Urinary bladder (tissue), 4 donors: ENCODE results near the gene CACNA1S. TPM values are rescaled to one million over a fixed set of nuclear protein-coding genes. Genes with fewer than 3 reads are reported as not detected.

Experiments used
- DNase-seq: peaks from one replicate; pipeline ENCODE4 v3.0.0-alpha.2; 2015; ENCODE audit errors: extremely low spot score
- H3K27ac ChIP-seq: one replicate; pipeline ENCODE4 v1.5.1; 2013; ENCODE audit warnings: low read depth, mild to moderate bottlenecking, moderate library complexity
- H3K36me3 ChIP-seq: one replicate; pipeline ENCODE4 v1.6.1; 2013; ENCODE audit warnings: mild to moderate bottlenecking, moderate library complexity; ENCODE audit not compliant: insufficient read depth
- H3K4me1 ChIP-seq: one replicate; pipeline ENCODE4 v1.6.1; 2013; ENCODE audit warnings: mild to moderate bottlenecking, moderate library complexity; ENCODE audit not compliant: insufficient read depth
- H3K4me3 ChIP-seq: one replicate; pipeline ENCODE4 v1.5.1; 2013; ENCODE audit warnings: low read depth, low read length
- WGBS: extraction: QIAGEN DNeasy Blood & Tissue Kit; methylation state at CpG from one replicate; pipeline ENCODE4 v1.1.7; 2013; 5-methylcytosine and 5-hydroxymethylcytosine counted together
- polyA plus RNA-seq: library from polyadenylated mRNA; stranded (reverse); fragments of 200-250 nt; gene quantifications from one replicate; pipeline ENCODE4 v1.2.3, GENCODE V29; 2013
- total RNA-seq: library from RNA; depleted of rRNA; stranded (reverse); fragments of >200 nt; gene quantifications from one replicate; pipeline ENCODE4 v1.2.3, GENCODE V29; 2014
- donor health status: healthy with polysubstance abuse.
- donor health status: healthy.

Gene CACNA1S
- total and polyA plus RNA-seq, 2 donors: 1.9 TPM; not detected in 1

- DNase-seq: no peak
- H3K27ac ChIP-seq: no peak overlapping the region
- H3K36me3 ChIP-seq: no peaks in the 10 kb centered on the region
Observed at GRCh38 chr1:201143726-201144635, 31.8 kb upstream of the CACNA1S start.

GRCh38 chr1:201142849-201143725 lies 30.9 kb upstream of the CACNA1S start:
- Histone ChIP-seq H3K36me3 (no peaks in the 10 kb centered on the region), H3K4me1 (no peaks in the 10 kb centered on the region), H3K27ac (no peak overlapping the region), H3K4me3 (no peak overlapping the region)
- no peak for DNase-seq
- 90% methylated on average over 16 of the region's 16 CpGs for WGBS

More at GRCh38 chr1:201143726-201144635, 31.8 kb upstream of the CACNA1S start:
- H3K4me1 ChIP-seq: no peaks in the 10 kb centered on the region
- no peak overlapping the region for H3K4me3 ChIP-seq
- 90% methylated on average over 18 of the region's 18 CpGs for WGBS

- DNase-seq: no peak
- WGBS: 82% methylated on average over 16 of the region's 16 CpGs
- Histone ChIP-seq H3K36me3 (no peaks in the 10 kb centered on the region), H3K4me3 (no peak overlapping the region), H3K27ac (no peak overlapping the region), H3K4me1 (no peaks in the 10 kb centered on the region)
Observed at GRCh38 chr1:201142011-201142848, 30.0 kb upstream of the CACNA1S start.

GRCh38 chr1:201141418-201141817 lies 29.2 kb upstream of the CACNA1S start:
- no peaks in the 10 kb centered on the region for H3K36me3 ChIP-seq
- no peak for DNase-seq
- no peaks in the 10 kb centered on the region for H3K4me1 ChIP-seq
- WGBS: 97% methylated on average over 5 of the region's 5 CpGs
- H3K4me3 ChIP-seq: no peak overlapping the region
- no peak overlapping the region for H3K27ac ChIP-seq

GRCh38 chr1:201140941-201141260 lies 28.7 kb upstream of the CACNA1S start:
- no peak for DNase-seq
- 93% methylated on average over 8 of the region's 8 CpGs for WGBS
- Histone ChIP-seq H3K27ac (no peak overlapping the region), H3K4me3 (no peak overlapping the region), H3K4me1 (no peaks in the 10 kb centered on the region), H3K36me3 (no peaks in the 10 kb centered on the region)

DNA sequence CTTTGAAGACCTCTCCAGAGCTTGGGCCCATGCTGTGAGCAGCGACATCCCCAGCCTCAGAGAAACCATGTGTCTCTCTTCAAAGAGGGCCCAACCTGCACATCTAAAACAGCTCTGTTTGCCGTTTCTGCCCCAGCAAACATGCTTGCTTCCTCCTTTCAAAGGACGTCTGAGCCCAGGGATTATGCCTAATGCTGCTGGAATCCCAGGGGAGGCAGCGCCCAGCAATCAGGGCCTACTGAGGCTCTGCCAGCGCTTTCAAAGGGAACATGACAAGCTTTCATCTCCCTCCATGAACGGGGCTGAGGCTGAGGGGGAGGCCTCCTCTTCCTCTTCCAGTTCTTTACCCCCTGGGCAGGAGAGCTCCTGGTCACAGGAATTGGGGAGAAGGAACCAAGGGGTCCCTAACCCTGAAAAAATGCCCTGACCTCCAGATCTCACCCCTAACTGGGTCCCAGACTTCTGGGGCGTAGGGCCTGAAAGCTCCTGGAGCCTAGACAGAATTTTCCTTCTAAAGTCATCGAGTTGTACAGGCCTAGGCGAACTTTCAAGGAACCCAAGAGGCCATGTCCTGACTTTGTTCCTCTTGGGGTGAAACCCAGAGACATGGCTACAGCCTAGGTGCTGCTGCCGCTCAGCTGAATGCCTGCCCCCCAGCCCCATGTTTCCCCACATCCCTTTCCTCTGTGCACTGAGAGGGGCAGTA lies 28.2 kb upstream of the CACNA1S start:
- Histone ChIP-seq H3K4me3 (no peak overlapping the region), H3K36me3 (no peaks in the 10 kb centered on the region), H3K27ac (no peak overlapping the region), H3K4me1 (no peaks in the 10 kb centered on the region)
- 72% methylated on average over 10 of the region's 10 CpGs for WGBS
- DNase-seq: no peak

DNA sequence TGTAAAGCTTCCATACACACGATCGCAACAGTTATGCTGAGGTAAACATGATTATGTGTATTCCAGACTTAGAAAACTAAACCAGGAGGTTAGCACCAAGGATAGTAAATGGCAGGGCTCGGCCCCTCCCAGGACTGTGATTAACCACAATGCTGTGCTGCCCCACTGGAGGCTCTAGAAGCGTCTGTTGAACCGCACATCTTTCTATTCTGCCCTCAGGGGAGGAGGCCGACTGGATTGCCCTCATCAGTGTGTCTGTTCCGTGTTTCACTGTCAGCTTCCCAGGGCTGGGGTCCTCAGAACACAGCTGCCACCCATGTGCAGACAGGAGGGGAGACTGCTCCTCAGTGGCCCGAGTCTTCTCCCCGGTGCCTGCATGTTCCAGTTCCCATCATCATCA lies 27.5 kb upstream of the CACNA1S start:
- no peak for DNase-seq
- Histone ChIP-seq H3K27ac (no peak overlapping the region), H3K4me3 (no peak overlapping the region), H3K4me1 (no peaks in the 10 kb centered on the region), H3K36me3 (peaks cover 2% of the 10 kb centered on the region)
- 91% methylated on average over 9 of the region's 9 CpGs for WGBS

GRCh38 chr1:201139306-201139705 lies 27.1 kb upstream of the CACNA1S start:
- DNase-seq: no peak
- Histone ChIP-seq H3K4me1 (no peaks in the 10 kb centered on the region), H3K36me3 (peaks cover 2% of the 10 kb centered on the region), H3K27ac (no peak overlapping the region), H3K4me3 (no peak overlapping the region)
- 98% methylated on average over 5 of the region's 5 CpGs for WGBS

- Histone ChIP-seq H3K36me3 (peaks cover 2% of the 10 kb centered on the region), H3K27ac (no peak overlapping the region), H3K4me3 (no peak overlapping the region), H3K4me1 (no peaks in the 10 kb centered on the region)
- 67% methylated on average over 6 of the region's 6 CpGs for whole genome bisulfite sequencing
- no peak for DNase-seq
Observed at GRCh38 chr1:201138311-201138840, 26.1 kb upstream of the CACNA1S start.

DNA sequence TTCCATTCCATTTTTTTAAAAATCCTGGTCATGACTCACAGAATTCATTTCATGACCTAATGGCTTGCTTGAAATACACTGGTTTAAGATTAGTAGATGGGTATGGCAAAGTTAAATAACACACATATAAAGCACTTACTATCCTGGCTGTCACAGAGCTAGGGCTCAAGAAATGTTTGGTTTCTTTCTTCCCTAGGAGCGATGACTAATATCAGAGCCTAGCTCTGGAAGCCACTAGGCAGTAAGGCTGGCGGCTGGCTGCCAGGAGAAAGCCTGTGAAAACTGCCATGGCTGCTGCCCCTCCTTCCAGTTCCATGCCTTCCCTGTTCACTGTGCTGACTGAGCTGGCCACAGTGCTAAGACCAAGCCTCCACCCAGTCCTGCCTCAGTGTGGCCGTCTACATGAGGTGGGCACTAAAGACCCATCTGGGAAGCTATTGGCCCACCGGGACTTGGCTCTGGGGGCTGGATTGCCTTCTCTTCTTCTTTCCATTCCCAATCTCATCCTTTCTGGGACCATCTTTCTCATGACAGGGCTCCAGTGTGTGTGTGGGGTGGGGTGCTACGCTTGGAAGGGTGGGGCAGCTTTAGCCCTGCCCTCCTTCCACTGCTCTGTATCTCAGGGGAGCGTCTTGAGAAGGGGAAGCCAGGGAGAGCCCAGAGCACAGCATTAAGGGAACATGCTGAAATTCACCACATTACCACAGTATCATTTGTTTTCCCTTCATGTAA lies 25.5 kb upstream of the CACNA1S start:
- DNase-seq: no peak
- 44% methylated on average over 6 of the region's 6 CpGs for WGBS
- Histone ChIP-seq H3K4me1 (no peaks in the 10 kb centered on the region), H3K4me3 (no peak overlapping the region), H3K27ac (no peak overlapping the region), H3K36me3 (peaks cover 2% of the 10 kb centered on the region)

DNA sequence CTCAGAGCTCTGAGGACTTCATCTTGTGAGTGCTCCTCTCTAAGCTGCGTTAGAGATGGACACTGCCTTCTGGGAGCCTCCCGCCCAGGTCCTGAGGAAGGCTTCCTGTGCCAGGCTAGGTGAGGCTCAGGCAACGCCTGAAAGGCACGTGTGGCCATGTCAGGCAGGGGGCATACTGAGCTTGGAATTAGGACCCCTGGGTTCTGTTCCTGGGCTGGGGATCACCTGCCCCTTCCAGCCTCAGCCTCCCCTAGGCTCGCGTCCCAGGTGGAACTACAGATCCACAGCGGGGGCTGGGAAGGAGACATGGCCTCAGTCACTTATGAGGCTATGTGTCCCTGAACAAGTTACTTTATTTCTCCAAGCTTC lies 24.8 kb upstream of the CACNA1S start:
- Histone ChIP-seq H3K27ac (no peak overlapping the region), H3K4me3 (no peak overlapping the region), H3K36me3 (peaks cover 2% of the 10 kb centered on the region), H3K4me1 (no peaks in the 10 kb centered on the region)
- DNase-seq: no peak
- WGBS: 93% methylated on average over 7 of the region's 7 CpGs

DNA sequence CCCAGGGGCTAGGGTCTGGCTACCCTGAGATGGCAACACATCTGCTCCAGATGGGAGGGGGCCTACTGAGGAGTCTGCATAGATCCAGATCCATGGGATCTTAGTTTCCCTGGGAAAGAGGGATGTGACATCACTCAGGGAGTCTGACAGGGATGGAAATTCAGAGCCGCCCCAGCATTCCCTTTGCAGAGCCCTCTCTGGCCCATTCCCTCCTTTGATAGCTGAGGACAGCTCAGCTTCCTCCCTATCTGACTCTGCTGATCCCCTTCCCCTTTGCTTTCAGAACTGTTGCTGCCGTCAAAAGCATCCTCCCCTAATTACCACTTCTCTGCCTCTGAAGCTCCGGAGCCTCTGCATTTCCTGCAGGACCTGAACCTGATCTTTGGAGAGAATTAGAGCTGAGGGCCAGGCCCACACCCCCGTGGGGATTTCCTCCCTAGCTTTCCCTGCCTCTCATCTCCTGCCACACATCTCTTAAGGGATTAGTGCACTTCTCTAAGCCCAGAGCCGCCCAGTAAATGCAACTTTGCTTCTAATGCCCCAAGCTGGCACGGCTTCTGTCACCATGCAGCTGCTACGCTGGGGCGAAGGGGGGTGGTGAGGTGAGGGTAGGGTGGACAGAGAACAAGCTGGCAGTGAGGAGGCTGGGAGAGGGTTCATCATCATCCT lies 24.3 kb upstream of the CACNA1S start:
- Histone ChIP-seq H3K27ac (no peak overlapping the region), H3K4me3 (no peak overlapping the region)
- 72% methylated on average over 8 of the region's 8 CpGs for WGBS

More for the DNA sequence above, 24.3 kb upstream of the CACNA1S start:
- H3K4me1 ChIP-seq: no peaks in the 10 kb centered on the region
- DNase-seq: no peak
- H3K36me3 ChIP-seq: peaks cover 2% of the 10 kb centered on the region
